HG02759 (cell line): ENCODE measurements around the gene KCNK10.

Experiments used
- ATAC-seq: cut with Tn5 transposase; IDR thresholded peaks from one replicate; pipeline ENCODE4 v1.9.1; 2021; ENCODE audit warnings: mild to moderate bottlenecking, moderate library complexity; ENCODE audit not compliant: unreplicated experiment

KCNK10 gene

GRCh38 chr14:88232771-88233170 is 90.3 kb downstream of the KCNK10 start:
- ATAC-seq, result peak; percentile 42

DNA sequence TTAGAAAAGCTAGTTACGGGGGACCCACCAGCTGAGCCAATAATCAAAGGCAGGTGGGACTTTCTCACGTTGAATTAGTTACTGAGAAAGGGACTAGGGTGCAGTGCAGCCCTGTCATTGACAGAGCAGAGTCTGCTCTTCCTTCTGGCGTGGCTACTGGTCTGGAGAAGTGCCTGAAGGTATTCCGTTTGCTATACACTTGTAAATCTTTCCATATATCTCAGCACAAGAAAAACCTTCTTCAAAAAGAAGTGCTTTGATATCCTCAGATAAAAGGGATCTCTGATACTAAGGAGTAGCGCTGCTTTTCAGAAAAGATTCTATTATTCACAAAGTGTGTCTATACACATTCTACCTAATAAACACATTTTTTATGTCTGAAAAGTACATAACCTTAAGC is 91.5 kb downstream of the KCNK10 start:
- no peak for ATAC-seq

GRCh38 chr14:88229428-88229827 is 93.6 kb downstream of the KCNK10 start:
- no peak for ATAC-seq

- ATAC-seq, result no peak
These were observed 94.4 kb downstream of the KCNK10 start for GRCh38 chr14:88228522-88229236.

DNA sequence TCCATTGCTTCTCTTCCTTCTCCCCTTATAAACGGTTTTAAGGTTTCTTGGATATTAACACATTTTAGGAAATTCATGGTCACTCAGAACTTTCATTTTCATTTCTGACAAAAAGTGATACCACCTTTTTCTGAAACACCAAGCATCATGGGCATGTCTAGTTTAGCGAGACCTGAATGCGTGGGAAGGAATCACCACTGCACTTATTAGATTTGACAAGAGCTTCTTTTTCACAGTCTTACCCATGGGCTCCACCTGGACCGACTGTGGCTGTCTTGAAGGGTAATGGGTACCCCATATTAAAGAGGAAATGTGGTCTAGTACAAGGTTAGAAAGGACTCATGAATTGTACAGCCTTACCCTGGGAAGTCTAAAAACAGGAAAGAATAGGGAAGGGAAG is 95.4 kb downstream of the KCNK10 start:
- peak; percentile 69 for ATAC-seq

GRCh38 chr14:88225721-88226120 is 97.3 kb downstream of the KCNK10 start:
- ATAC-seq, result no peak

DNA sequence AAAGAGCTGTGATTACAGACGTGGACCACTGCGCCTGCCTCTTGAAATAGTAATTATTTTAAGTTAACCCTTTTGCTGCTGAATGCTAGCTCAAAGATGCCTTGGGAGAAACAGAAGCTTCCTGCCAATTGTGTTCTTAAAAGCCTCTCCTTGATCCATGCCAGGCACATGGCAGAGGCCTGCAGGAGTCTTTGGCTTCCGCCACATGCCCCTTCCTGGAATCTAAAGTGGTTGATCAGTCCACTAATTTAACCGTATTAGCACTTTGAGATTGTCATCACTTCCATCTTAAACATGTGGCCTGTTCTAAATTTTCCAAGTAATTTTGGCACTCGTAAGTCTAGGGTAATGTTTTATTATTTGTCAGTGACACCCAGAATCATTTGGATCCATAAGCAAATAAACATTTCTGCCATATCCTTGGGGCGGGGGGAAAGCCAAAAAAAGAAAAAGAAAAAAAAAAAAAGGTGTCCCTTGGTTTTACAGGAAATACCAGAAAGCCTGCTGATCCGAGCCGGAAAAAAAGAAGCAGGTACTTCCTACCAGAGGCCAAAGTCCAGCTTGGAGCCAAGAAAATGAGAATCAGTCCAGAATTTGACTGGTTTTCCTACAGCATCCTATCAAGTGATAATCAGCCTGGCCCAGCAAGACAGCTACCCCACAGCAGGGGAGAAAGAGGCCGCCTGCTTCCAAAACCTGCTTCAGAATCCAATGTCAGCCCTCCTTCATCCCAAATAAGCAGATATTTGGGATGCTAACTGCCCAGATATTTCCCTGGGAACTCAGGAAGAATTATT is 104.8 kb downstream of the KCNK10 start:
- no peak for ATAC-seq

DNA sequence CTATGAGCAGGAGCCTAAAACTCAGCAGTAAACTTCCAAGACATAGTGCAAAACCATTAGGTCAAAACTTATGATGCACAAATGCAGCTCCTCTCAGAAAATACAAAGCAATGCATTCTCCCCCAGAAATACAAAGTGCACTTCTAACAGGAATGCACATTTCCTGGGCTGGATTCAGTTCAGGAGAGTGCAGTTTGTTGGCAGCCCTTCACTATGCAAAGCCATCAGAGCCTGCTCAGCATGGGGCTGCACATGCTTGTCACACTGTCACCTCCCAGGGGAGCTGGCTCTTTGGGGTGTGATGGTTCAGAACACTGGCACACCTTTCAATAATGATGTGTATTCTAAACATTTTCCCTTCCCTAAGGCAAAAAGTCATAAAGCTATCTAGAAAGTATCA is 110.4 kb downstream of the KCNK10 start:
- ATAC-seq, result no peak

GRCh38 chr14:88210426-88210825 is 112.6 kb downstream of the KCNK10 start:
- no peak for ATAC-seq

- ATAC-seq, result peak; percentile 88
These were observed 113.8 kb downstream of the KCNK10 start for GRCh38 chr14:88209273-88209672.

DNA sequence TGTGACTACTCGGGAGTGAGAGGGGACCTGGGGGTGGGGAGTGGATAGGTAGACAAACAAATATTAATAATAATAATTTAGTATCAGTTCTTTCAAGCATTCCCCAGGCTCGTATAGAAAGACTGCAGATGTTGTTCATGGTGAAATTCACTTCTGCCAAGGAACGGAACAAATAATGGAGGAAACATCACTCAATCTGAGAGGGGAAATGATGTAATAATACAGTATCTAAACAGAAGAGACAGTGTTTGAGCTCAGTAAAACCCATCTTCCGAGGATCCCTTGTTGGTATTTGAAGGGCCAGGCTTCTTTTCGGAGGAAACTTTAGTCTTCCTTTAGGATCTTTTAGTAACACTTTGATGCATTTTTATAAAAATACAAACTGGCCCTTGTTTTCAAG is 114.2 kb downstream of the KCNK10 start:
- peak; percentile 37 for ATAC-seq

- ATAC-seq, result no peak
These were observed 118.8 kb downstream of the KCNK10 start for GRCh38 chr14:88204221-88204620.

DNA sequence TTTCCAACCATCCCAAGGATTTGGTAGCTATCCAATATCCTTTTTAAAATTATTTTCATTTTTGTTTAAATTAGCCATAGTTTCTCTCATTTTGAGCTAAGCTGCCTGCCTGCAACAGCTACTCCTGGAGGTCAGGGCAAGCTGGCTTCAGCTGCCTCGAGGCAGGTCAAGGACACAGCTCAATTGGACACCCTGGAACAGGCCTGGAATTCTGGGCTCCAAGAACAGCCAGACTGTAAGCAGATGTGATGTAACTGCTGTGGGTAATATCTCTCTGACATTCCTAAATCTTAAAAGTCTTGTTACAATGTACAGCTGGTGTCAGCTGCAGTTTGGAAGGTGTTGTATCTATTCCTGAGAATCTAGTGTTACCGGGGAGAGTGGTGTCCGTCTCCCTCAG is 119.8 kb downstream of the KCNK10 start:
- no peak for ATAC-seq

GRCh38 chr14:88202286-88202685 is 120.8 kb downstream of the KCNK10 start:
- ATAC-seq, result no peak

DNA sequence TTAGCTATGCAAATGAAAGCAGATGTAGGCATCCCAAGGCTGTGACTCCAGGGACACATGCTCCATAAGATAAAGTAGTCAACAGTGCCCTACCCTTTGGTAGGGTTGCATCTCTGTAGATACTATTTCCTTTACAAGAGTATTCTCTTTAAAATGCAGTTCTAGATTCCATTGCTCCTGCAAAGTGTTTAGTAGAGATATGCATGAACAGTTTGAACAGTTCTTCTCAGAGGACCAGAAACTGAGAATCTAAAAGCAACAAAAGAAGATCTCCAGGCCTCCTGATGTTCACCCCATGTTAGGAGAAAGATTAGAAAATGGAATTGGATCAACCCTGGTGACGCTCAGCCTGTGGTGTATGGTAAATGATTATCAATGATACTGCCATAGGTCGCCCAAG is 121.2 kb downstream of the KCNK10 start:
- ATAC-seq, result no peak

- ATAC-seq, result no peak
These were observed 123.2 kb downstream of the KCNK10 start for GRCh38 chr14:88199882-88200281.

DNA sequence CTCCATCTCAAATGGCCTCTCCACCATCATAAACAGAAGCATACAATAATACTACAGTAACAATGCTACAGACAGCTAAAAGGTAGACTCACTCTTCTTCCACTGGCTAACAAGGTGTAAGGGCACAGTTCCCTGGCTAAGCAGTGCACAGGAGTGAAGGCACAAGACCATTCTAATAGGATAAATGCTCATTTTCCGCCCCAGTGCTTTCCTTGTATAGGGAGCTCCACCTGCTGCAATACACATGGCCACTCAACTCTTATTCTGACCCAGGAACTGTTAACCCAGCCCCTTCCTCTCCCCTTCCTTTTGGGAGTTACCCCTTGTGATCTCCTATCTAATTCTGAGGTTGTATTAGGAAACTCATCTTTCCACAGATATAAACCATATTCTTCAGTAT is 124.6 kb downstream of the KCNK10 start:
- ATAC-seq, result no peak

DNA sequence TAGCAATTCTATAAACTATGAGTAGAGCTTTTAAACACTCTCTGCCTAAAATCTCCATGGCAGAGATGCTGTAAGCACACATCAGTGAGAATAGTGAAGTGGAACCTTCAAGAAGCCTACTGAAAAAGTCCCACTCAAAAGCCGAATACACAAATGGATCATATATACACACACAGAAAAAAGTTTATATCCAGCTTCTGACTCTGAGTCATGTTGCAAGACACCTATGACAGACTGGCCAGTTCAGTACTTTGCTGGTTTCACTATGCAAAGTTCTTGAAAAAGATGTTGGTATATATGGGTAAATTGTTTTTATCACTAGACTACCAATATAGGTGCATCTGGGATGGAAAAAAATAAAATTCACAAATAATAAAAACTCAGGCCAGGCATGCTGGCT is 126.1 kb downstream of the KCNK10 start:
- ATAC-seq, result peak; percentile 86

- no peak for ATAC-seq
These were observed 126.8 kb downstream of the KCNK10 start for GRCh38 chr14:88196116-88196890.

GRCh38 chr14:88195676-88196075 is 127.4 kb downstream of the KCNK10 start:
- no peak for ATAC-seq

- ATAC-seq, result no peak
These were observed 128.5 kb downstream of the KCNK10 start for GRCh38 chr14:88194531-88194930.

DNA sequence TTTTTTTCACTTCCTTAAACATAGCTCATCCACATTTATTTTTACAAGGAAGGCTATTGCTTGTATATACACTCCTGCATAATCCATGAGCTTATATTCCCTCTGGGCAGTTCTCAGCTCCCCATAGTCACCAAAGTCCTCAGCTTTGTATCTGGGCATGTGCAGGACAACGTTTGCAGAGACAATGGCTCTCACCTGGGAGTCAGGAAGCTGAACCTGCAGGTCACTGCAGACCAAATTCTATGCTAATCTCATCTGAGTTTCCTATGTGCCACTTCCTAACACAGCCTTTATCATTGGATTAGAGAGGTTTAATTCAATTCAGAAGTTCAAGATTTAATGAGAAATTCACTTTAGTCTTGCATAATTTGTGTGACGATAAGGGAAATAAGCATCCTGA is 131.5 kb downstream of the KCNK10 start:
- no peak for ATAC-seq
